ENCODE results near the gene IMMT.
A peak's percentile ranks its signal among the peaks of the same experiment; 100 is the strongest.

Gene IMMT

GRCh38 chr2:86199834-86200177, 4.5 kb upstream of the IMMT start:
- H3K4me3 Mint-ChIP-seq = peak overlapping the region; percentile 97
- H3K9me3 Mint-ChIP-seq = no peaks in the 10 kb centered on the region
- H3K27ac Mint-ChIP-seq = peak overlapping the region; percentile 98
- H3K27me3 Mint-ChIP-seq (ENCODE audit: low read depth) = no peaks in the 10 kb centered on the region
- peaks cover 35% of the 10 kb centered on the region for H3K4me1 Mint-ChIP-seq (ENCODE audit: low read depth)
- peaks cover 8% of the 10 kb centered on the region for H3K36me3 Mint-ChIP-seq (ENCODE audit: low read depth)

DNA sequence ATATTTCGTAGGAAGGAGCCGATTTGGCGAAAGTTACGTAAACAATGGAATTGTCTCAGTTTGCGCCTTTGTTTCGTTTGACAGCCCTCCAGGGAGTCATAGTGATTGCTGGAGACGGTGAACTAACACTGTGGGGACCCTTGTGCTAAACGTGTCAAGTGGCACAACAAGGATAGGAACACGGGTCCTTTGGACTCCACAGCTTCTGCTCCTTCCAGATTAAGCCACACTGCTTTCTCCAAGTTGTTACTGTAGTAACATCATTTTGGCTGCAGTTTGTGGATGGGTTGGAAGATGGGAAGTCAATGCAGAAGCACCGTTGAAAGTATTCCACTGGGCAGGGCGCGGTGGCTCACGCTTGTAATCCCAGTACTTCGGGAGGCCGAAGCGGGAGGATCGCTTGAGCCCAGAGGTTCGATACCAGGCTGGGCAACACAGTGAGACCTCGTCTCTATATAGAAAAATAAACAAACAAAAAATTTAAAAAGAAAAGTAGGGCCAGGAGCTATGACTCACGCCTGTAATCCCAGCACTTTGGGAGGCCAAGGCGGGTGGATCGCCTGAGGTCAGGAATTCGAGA, 636 bp upstream of the IMMT start:
- Mint-ChIP-seq H3K9me3 (no peaks in the 10 kb centered on the region), H3K27ac (peak overlapping the region; percentile 93), H3K36me3 (ENCODE audit: low read depth) (peaks cover 12% of the 10 kb centered on the region), H3K27me3 (ENCODE audit: low read depth) (no peaks in the 10 kb centered on the region), H3K4me3 (peak overlapping the region; percentile 97), H3K4me1 (ENCODE audit: low read depth) (peaks cover 41% of the 10 kb centered on the region)

GRCh38 chr2:86194751-86195054, 559 bp downstream of the IMMT start:
- Mint-ChIP-seq H3K9me3 (no peaks in the 10 kb centered on the region), H3K27ac (peak overlapping the region; percentile 93), H3K4me1 (ENCODE audit: low read depth) (peaks cover 45% of the 10 kb centered on the region), H3K4me3 (peak overlapping the region; percentile 97), H3K36me3 (ENCODE audit: low read depth) (peaks cover 19% of the 10 kb centered on the region), H3K27me3 (ENCODE audit: low read depth) (no peaks in the 10 kb centered on the region)

DNA sequence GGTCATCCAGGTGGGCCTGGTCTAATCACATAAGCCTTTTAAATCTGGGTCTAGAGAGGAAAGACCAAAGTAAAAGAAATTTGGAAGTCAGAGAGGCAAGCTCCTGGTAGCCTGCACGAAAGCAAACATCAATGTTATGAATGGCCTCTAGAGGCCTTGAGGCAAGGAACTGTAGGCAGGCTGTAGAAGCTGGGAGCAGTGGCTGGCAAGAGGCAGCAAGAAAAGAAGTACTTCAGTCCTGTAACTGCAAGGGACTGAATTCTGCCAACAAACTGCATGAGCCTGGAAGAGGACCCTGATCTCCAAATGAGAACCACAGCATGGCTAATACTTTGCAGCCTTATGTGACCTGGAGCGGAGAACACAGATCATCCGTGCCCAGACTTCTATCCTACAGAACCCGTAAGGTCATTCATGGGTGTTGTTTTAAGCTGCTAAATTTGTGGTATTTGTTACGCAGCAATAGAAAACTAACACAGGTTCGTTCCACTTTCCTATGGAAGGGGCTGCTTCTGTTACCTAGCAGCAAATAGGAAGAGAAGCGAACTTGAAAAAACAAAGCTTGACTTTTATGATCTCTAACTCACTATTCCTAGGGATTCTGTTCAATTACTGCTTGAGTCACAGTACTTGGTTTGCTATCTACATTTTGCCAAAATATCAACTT, 1.2 kb downstream of the IMMT start:
- H3K9me3 Mint-ChIP-seq = no peaks in the 10 kb centered on the region
- peak overlapping the region; percentile 93 for H3K27ac Mint-ChIP-seq
- H3K27me3 Mint-ChIP-seq (ENCODE audit: low read depth) = no peaks in the 10 kb centered on the region
- peak overlapping the region; percentile 97 for H3K4me3 Mint-ChIP-seq
- peaks cover 17% of the 10 kb centered on the region for H3K36me3 Mint-ChIP-seq (ENCODE audit: low read depth)
- H3K4me1 Mint-ChIP-seq (ENCODE audit: low read depth) = peaks cover 45% of the 10 kb centered on the region

GRCh38 chr2:86189782-86190416, 5.4 kb downstream of the IMMT start:
- Mint-ChIP-seq H3K9me3 (no peaks in the 10 kb centered on the region), H3K27me3 (ENCODE audit: low read depth) (no peaks in the 10 kb centered on the region), H3K4me1 (ENCODE audit: low read depth) (peaks cover 65% of the 10 kb centered on the region), H3K36me3 (ENCODE audit: low read depth) (peaks cover 25% of the 10 kb centered on the region), H3K4me3 (peak overlapping the region; percentile 43), H3K27ac (no peak overlapping the region)

DNA sequence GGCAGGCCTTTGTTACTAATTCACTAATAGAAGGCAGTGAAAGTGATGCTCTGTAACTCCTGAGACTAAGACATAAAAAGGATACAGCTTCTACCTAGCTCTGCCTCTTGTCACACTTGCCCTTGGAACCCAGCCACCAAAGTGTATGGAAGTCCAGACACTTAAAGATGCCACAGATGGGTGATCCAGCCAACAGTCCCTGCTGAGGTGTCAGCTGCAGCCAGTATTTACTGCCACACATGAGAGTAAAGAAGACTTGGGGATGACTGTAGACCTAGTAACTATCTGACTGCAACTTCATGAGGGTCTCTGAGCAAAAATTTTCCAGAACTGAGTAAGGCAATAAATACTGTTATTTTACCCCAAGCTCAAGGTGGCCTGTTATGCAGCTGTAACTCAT, 8.8 kb downstream of the IMMT start:
- Mint-ChIP-seq H3K9me3 (no peaks in the 10 kb centered on the region), H3K27me3 (ENCODE audit: low read depth) (no peaks in the 10 kb centered on the region), H3K36me3 (ENCODE audit: low read depth) (peaks cover 15% of the 10 kb centered on the region), H3K4me3 (peak overlapping the region; percentile 63), H3K4me1 (ENCODE audit: low read depth) (peaks cover 62% of the 10 kb centered on the region), H3K27ac (peak overlapping the region; percentile 78)

- Mint-ChIP-seq H3K4me1 (ENCODE audit: low read depth) (peaks cover 58% of the 10 kb centered on the region), H3K4me3 (peak overlapping the region; percentile 63), H3K9me3 (no peaks in the 10 kb centered on the region), H3K27me3 (ENCODE audit: low read depth) (no peaks in the 10 kb centered on the region), H3K27ac (peak overlapping the region; percentile 78), H3K36me3 (ENCODE audit: low read depth) (peaks cover 15% of the 10 kb centered on the region)
Measured at GRCh38 chr2:86185517-86186212, 9.6 kb downstream of the IMMT start.

- Mint-ChIP-seq H3K9me3 (no peaks in the 10 kb centered on the region), H3K4me1 (ENCODE audit: low read depth) (peaks cover 21% of the 10 kb centered on the region), H3K4me3 (no peak overlapping the region), H3K27me3 (ENCODE audit: low read depth) (no peaks in the 10 kb centered on the region), H3K36me3 (ENCODE audit: low read depth) (peaks cover 36% of the 10 kb centered on the region), H3K27ac (no peak overlapping the region)
Measured at GRCh38 chr2:86176597-86176996, 18.7 kb downstream of the IMMT start.

DNA sequence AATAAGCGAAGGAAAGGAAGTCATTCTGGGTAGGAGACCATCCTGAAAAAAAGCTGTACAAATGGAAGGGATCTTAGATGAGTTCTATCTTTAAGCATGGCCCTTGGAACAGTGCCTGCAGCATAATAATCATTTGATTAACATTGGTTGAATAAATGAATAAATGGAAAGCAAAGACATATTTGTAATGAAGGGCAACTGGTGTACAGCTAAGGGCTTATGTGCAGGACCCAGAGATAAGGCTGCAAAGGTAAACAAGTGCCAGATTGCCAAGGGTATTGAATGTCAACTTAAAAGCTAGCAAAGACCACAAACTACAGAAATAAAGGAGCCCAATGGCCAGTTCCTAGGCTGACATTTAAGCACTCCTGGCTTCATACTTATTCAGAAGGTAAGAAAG, 19.4 kb downstream of the IMMT start:
- H3K4me1 Mint-ChIP-seq (ENCODE audit: low read depth) = peaks cover 20% of the 10 kb centered on the region
- peak overlapping the region; percentile 31 for H3K27ac Mint-ChIP-seq
- no peaks in the 10 kb centered on the region for H3K9me3 Mint-ChIP-seq
- peaks cover 40% of the 10 kb centered on the region for H3K36me3 Mint-ChIP-seq (ENCODE audit: low read depth)
- no peak overlapping the region for H3K4me3 Mint-ChIP-seq
- H3K27me3 Mint-ChIP-seq (ENCODE audit: low read depth) = no peaks in the 10 kb centered on the region

DNA sequence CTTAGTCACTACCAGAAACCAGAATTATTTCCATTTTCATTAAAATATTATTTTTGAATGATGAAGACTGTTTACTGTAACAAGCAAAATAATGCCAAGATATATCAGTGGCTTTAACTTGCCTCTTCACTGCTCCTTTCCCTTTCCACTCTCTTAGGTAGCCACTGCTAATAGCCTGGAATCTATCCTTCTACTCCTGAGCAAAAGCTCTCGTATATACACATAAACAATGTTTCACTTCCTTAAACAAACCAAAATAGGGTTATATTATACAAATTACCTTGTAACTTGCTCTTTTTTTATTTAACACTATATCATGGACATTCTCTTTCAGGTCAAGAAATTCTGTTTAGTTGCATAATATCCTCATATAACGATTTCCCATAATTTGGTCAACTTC, 20.8 kb downstream of the IMMT start:
- Mint-ChIP-seq H3K4me3 (no peak overlapping the region), H3K27me3 (ENCODE audit: low read depth) (no peaks in the 10 kb centered on the region), H3K9me3 (no peaks in the 10 kb centered on the region), H3K4me1 (ENCODE audit: low read depth) (peaks cover 18% of the 10 kb centered on the region), H3K36me3 (ENCODE audit: low read depth) (peaks cover 40% of the 10 kb centered on the region), H3K27ac (no peak overlapping the region)

DNA sequence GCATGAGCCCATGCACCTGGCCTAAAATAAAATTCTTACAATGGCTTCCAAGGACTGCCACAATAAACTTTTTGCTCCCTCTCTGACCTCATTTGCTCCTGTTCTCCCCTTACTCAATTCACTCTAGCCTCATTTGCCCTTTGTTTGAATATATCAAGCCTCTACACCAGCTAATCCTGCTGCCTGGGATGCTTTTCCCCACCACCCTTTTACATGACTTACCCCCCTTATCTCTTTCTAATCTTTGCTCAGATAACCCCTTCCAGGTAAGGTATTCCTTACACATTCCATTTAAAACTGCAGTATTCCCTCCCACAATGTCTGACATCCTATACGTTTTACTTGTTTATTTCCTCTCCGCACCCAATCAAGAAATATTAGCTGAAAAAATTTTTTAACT, 22.7 kb downstream of the IMMT start:
- H3K9me3 Mint-ChIP-seq = no peaks in the 10 kb centered on the region
- no peak overlapping the region for H3K27ac Mint-ChIP-seq
- peaks cover 46% of the 10 kb centered on the region for H3K36me3 Mint-ChIP-seq (ENCODE audit: low read depth)
- no peak overlapping the region for H3K4me3 Mint-ChIP-seq
- peaks cover 18% of the 10 kb centered on the region for H3K4me1 Mint-ChIP-seq (ENCODE audit: low read depth)
- H3K27me3 Mint-ChIP-seq (ENCODE audit: low read depth) = no peaks in the 10 kb centered on the region

DNA sequence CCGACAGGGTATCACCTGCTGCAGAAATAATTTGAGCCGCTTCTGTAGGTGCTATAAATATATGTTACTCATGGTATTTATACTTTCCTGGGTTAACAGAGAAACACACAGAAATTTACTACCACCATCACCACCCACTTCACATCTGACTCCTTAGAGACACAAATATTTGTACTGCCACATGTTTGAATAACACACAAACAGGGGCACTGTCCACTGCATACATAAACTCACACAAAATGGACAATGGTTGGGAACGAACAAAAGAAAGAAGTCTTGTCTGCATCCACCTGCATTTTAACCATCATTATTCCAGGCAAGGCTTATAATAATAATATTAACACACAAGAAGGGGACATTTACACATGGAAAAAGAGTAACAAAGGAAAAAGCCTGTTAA, 24.0 kb downstream of the IMMT start:
- no peak overlapping the region for H3K4me3 Mint-ChIP-seq
- no peak overlapping the region for H3K27ac Mint-ChIP-seq
- H3K4me1 Mint-ChIP-seq (ENCODE audit: low read depth) = peaks cover 15% of the 10 kb centered on the region

DNA sequence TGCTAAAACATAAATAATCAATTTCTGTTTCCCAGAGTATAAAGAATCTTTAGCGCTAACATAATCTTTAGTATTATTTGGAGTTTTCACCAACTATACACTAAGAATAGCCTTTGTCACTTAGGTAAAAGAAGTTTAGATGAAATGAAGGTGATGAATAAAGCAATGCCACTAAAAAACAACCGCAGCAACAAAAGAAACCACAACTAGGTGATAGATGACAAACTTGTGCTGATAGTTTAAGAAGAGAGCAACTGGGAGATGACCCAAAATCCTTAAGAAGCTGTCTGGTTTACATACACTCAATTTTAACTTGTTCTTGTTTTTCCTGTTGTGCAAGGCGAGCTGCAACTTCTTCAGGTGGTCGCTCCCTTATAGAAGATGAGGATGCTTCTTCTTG, 24.8 kb downstream of the IMMT start:
- H3K27ac Mint-ChIP-seq = no peak overlapping the region
- no peaks in the 10 kb centered on the region for H3K9me3 Mint-ChIP-seq
- H3K4me3 Mint-ChIP-seq = no peak overlapping the region
- H3K36me3 Mint-ChIP-seq (ENCODE audit: low read depth) = peaks cover 42% of the 10 kb centered on the region
- H3K4me1 Mint-ChIP-seq (ENCODE audit: low read depth) = peaks cover 8% of the 10 kb centered on the region
- H3K27me3 Mint-ChIP-seq (ENCODE audit: low read depth) = no peaks in the 10 kb centered on the region

More for the DNA sequence above, 24.0 kb downstream of the IMMT start:
- H3K36me3 Mint-ChIP-seq (ENCODE audit: low read depth) = peaks cover 46% of the 10 kb centered on the region
- no peaks in the 10 kb centered on the region for H3K9me3 Mint-ChIP-seq
- no peaks in the 10 kb centered on the region for H3K27me3 Mint-ChIP-seq (ENCODE audit: low read depth)

GRCh38 chr2:86160156-86160952, 34.9 kb downstream of the IMMT start:
- Mint-ChIP-seq H3K9me3 (no peaks in the 10 kb centered on the region), H3K4me1 (ENCODE audit: low read depth) (peaks cover 2% of the 10 kb centered on the region), H3K36me3 (ENCODE audit: low read depth) (peaks cover 40% of the 10 kb centered on the region), H3K27ac (peak overlapping the region; percentile 41), H3K27me3 (ENCODE audit: low read depth) (no peaks in the 10 kb centered on the region), H3K4me3 (no peak overlapping the region)
